ENCODE measurements around the gene BABAM2.

Gene BABAM2

DNA sequence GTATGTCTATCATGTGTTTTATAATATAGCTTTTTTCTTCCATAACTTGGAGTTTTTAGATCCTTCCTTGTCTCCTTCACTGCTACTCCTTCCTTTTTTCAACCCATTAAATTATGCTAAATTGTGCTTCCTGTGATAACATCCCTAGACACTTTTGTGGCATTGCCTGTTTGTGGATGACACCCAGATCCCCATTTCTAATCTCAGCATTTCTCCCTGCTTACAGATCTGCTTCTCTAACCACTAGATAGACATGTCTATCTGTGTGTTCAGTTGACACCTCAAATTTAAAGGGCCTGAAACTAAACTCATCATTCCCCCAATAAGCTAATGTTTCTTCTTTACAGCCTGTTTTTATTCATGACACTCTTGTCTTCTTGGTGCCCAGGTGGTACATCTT lies 244.8 kb downstream of the BABAM2 start:
- DNase-seq: no peak

DNA sequence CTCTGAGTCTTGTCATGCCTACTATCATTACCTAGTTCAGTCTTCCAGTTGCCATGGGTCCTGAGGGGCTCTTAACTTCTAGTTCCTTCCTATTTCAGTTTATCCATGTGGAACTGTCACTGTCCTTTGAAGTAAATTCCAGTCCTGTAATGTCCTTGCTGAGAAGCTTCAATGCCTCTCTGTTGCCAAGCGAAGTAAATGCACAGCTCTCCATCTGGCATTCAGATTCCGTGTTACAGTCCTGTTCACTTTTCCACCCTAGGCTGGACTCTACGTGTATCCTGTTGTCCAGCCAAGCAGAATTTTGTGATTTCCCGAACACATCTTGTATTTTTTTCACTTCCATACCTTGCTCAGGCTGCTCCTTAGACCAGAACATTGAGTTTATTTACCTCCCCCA lies 245.3 kb downstream of the BABAM2 start:
- DNase-seq: no peak

DNA sequence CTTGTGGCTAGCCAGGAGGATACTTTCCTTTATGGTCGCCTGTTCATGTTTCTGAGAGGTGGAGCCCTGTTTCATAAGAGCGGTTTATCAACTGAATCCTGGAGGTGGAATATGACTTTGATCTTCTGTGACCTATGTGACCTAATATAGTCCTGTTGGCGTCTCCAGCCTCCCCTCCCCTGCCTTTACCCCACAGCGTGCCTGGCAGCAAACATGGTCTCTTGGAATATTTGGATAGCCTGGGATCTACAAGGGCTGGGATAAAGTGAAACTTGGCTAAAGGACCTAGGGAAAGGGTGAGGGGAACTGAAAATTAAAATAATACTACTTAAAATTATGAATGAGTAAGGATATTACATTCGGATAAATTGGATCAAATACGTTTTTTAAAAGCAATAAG lies 246.0 kb downstream of the BABAM2 start:
- DNase-seq: no peak

DNA sequence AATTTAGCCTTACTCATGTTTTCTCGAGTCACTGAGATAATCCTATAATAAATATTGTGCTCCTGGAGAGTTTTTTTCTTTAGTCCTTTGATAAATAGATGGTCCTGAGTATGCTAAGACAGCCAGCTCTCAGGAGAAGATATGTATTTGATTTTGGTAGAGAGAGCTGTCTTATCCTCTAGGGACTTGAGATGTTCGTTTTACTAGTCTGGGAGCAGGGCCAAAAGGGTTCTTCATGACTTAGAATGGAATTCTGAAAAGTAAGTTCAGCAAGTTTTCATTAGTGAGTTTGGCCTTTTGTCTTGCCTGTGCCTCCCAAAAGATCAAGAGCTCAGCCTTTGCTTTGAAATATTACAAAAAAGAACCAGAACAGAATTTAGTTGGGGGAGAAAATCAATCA lies 246.7 kb downstream of the BABAM2 start:
- DNase-seq: no peak

DNA sequence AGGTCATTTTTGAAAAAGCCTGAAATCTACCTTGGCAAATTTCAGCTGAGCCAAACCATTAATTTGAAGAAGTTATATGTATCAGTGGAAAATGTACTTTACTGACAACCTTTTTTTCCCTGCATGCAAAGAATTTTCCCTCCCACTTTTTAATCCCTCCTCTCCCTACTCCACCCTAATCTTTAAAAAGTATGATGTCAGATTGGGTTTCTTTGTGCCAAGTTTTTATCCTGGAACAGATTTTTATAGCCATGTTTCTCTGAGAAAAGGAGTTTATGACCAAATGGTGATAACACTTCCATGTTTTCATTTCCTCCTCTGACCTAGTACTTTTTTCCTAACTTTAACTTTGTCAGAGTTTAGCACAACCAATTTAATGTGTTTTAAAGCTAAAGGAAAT lies 251.9 kb downstream of the BABAM2 start:
- DNase-seq: no peak

DNA sequence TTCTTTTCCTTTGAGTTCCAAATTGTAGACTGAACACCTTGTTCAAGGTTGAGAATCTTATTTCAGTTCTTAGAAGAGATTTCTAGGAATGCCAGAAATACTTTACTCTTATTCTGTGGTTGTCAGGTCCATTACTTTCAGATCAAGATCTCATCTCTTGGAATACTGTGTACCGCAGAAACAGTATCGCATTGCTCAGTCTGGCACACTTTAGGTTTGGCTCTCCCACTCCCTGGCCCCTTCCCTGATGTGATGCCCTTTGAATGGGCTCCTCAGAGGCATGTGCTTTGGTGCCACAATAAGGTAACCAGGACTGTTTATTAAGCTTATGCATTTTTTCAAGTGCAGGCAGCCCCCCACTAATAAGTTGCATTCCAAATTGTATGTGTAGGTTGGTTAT lies 257.5 kb downstream of the BABAM2 start:
- no peak for DNase-seq

DNA sequence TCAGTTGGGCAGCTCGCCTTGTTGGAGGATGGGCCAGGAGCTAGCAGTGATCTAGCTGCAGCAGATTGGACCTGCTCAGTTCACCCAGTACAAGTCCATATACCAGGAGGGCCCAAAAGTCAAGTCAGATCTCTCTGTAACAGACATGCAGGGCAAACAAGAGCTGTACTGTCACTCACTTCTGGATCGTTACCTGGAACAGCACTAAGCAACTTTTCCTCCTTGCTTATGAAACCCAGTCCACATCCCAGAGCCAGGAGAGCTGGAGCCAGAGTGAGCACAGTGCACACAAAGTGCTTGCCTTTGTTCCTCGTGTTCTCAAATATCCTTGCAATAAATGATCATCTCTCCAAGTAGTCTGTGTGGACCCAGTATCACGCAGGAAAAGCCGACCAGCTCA lies 258.0 kb downstream of the BABAM2 start:
- no peak for DNase-seq

DNA sequence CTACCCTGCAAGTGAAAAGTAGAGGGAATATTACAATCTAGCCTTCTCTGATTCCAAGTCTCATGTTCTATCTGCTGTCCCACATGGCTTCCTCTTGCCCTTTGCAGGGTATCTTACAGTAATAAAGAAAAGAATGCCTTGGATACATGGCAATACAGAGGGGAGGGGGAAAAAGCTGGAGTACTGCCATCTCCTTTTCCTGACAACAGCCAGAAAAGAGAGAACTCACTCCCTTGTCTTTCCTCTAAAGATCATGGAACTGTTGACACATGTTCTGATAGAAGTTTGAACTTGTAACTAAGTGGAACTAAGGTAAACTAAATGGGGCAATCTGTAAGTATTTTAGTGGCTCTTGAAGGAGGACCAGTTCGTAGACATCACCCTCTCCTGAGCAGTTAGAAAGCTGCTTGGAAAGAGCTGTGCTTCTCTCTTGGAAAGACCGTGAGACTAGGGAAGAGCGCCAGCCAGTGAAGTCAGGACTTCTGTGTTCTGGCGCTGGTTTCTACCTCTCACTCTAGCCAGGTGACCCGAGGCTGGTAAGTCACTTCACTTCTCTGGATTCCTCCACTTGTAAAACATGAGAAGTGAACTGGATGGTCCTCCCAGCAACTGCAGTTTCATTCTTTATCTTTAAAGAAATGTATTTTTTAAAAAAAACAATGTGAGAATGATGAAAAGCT lies 259.8 kb downstream of the BABAM2 start:
- no peak for DNase-seq

DNA sequence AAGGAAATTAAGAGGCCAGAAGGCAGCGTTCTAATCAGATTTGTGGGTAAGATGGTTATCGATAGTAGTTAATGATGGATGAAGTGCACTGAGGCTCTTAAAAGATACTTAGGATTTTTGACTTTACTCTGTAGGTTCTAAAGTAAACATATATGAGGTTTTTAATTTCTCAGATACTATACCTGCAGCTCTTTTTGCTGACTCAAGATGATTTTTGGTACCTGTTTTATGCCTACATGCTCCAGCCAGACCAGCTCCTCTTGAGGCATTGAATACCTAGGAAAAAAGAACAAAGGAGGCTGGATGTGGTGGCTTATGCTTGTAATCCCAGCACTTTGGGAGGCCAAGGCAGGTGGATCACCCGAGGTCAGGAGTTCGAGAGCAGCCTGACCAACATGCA lies 260.5 kb downstream of the BABAM2 start:
- DNase-seq: no peak

DNA sequence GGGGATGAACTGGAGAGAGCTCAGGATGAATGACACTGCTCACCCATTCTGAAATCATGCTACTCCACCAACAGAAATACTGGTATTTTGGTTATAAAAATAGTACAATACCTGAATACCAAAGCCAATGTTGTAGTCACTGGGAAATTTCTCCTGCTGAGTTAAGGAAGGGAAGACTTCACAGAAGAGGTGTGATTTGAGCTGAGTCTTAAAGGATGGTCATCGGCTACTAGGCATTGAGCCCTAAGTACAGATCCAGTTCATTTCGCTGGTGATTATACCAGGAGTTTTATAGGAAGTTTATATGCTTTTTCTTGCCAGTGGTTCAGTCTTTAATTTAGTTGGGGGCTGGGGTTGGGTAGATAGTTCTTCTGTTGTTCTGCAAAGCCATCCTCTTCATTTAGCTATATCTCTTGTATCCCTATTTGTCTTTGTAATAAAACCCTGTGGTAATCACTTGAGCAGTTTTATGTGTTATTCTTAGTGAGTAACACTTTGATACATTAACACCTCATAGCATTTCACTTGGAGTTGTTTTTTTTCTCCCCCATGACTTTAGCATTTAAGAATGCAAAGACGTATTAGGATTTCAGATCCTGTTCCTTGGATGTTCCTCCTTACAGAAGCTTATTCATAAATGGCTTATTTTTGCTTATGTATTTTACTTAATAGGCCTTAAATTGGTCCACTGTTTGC lies 262.2 kb downstream of the BABAM2 start:
- no peak for DNase-seq

DNA sequence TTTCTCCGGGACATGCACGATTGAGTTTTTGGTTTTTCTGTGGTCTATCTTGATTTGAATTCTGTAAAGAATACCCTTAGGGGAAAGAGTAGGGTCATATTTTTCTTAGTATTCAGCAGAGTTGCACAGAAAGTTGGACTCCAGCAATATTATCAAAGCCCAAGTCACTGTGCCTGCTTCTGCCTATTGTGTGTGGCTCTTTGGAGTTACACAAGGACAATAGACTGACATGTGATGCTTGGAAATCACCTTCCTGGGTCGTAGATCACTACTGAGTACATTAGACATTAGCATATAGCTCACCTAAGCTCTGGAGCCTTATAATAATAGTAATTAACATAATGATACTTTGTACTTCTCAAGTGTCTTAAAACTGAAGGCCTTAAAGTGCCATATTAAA lies 263.3 kb downstream of the BABAM2 start:
- DNase-seq: no peak

DNA sequence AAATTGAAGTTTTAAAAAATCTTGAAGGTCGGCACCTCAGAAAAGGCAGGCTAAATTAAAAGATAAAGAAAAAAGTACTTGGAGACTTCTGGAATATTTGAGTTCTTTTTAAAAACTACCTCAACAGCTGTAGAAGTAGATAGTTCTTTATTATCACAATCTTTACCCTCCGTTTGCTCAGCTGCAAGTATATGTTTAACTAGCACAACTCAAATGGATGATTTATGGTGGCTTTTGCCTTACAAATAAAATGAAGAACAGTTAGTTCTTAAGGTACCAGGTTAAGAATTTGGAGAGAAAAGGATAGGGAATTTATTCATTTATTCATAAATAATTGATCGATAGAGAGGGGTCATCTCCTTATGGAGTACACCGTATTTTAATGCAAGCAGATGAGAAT lies 264.6 kb downstream of the BABAM2 start:
- DNase-seq: no peak

DNA sequence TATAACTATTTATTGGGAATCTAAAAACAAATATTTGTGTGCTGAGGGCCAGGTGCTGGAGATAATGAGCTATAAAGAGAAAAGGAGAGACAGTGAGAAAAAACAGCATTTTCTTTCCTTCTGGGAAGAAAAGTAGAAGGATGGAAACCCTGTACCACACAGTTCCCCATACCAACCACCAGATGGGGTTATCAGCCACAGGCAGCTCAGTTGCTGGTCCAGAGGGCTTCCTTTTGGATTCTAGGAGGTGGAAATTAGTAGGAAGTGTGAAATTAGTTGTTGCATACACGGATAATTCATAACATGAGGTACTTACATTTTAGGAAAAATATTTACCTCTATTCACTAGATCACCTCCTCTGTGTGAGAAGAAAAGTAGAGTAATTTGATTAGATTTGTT lies 265.1 kb downstream of the BABAM2 start:
- no peak for DNase-seq

DNA sequence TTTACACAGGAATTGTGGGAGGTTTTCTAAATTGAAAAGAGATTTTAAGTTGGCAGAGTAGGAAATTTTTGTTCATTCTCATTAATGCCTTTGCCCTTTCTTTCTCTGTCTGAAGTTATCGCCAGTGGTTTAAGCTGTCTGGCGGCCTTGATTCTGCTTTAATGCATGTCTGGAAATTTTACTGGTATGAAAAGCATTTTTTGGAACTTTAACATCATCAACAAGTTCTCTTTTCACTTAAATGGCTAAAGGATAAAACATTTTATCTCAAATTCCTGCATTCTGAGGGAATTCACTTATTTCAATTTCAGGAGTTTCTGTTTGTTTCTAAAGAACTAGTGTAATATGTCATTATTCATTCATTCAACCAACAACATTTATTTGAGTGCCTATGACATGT lies 268.3 kb downstream of the BABAM2 start:
- DNase-seq: no peak

DNA sequence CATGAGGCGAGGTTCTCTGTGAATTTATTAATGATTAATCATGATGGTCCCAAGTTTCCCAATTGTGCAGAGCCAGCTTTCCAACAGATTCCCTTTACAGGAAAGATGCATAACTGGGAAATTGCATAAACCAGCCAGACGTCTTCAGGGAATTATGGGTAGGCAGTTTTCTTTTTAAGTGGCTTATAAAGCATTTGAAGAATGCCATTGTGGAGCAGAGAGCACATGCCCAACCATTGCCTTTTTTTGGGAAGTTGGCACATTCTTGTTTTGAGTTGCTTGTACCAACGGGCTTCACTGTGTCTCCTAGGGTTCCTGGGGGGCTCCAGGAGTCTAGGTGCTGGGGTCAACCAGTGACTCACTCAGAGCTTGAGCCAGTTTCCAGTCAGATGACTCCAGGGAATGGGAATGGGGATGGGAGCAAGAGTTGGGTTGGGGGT lies 270.5 kb downstream of the BABAM2 start:
- DNase-seq: no peak

DNA sequence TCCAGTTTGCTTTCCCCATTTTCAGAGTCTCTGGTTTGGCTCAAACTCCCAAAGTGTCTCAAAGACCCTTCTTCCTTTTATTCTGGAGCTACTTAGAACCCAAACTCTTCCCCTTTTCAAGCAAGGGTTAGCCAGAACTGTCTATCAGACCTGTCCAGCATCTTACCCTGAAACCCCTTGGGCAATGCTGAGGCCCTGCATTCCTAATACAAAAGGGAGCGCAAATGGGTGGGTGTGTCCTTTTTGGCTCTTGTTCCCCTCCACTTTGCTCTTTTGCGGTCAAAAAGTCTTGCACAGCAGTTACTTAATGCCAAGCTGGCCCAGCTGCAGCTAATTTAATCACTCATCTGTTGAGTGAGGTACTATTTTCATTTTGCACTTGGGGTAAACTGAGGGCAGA lies 270.9 kb downstream of the BABAM2 start:
- DNase-seq: no peak

DNA sequence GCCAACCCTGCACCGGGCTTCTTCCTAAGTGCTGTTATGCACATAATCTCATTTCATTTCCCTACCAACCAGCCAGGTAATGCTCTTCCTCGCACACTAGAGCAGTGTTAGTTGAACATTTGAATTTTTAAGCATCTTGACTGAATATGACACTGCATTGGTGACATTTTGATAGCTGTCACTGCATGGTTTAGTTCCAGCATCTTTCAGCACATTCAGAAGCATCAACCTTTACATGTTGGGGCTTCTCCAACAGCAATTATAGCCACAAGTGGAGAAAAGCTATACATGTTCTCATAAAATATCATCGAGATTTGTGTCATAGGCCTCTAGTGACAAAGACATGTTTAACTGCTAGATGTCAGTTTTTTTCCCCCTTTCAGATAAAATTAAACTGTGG lies 272.0 kb downstream of the BABAM2 start:
- DNase-seq: no peak

DNA sequence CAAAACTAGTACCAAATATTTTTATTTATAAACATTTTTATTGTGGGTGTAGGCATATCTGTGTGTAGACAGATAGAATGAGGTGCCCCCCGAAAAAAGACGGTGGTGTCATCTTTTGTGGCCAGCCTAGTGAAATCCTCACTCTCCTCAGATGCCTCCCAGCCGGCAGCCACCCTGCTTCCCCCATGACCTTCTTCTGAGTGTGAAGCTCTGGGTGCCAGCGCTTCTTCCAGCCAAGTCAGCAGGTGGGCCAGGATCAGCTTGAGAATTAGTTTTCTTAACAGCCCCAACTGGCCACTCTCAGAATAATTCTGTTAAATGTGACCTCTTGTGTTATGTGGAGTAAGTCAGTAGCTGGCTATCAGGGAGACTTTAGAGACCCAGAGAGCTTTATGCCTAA lies 272.5 kb downstream of the BABAM2 start:
- no peak for DNase-seq

DNA sequence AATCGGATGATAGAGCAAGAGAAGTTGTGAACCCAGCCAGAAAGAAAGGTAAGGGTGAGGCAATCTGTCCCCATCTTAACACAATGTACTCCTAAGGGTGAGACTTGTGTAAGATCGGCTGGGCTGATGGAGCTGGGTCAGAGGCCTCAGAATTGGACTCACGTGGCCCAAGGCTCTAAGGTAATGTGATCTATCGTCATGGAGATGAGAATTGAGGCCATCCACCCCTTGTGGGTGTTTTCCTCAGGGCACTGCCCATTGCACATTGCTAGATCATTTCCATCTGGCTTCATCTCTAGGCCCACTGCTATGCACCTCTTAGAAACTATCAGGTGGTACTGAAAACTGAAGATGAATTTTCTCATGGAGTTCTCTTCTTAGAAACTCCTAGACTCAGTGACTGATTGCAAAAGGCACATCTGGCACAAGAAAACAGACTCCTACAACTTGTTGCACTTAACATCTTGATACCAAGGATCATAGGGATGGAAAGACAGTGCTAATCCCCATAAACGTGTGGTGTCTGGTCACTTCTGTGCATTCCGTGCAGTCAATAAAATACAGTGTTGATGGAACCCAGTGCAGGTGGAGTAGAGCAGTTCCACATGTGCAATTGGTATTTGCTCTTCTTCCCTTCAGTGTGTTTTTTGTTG lies 273.2 kb downstream of the BABAM2 start:
- DNase-seq: no peak

DNA sequence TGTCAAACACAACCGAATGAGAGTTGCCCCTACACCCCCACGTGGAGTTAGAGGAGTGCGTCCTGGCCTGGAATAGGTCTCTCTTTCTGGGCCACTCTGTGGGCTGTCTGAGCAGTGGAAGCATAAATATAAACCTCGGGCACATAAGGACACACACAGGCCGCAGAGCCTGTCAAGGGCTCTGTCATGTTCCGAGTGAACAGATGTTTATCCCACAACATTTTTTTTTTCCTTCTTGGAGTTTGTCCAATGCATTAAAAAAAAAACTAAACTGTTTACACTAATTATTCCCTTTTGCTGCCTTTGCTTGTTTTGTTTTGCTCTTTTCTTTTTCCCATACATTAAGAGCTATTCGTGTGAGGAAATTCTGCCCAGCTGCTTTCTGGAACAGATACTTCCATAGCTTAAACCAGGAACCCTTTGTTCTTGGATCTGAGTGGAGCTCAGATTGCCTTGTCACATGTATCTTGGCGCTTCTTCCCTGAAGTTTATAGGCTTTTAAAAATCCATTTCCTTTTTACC lies 273.8 kb downstream of the BABAM2 start:
- DNase-seq: no peak

DNA sequence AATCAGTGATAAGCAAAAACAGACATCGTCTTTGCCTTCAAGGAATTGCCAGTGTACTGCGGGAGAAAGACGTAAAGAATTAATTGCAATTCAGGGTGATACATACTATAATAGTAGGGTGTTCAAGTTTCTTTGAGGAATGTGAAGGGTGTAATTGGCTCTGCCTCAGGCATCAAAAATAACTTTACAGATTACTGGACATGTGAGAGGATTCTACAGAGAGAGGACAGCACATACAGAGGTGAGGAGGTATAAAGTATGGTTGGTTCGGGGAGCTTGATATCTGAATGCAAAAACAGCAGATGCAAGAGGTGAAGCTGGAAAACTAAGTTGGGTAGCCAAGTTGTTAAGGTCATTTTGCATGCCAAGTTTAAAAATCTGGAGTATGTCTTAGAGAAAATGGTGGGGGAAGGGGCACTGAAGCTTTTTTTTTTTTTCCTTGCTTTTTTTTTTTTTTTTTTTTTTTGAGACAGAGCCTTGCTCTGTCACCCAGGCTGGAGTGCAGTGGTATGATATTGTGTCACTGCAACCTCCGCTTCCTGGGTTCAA lies 274.6 kb downstream of the BABAM2 start:
- no peak for DNase-seq

DNA sequence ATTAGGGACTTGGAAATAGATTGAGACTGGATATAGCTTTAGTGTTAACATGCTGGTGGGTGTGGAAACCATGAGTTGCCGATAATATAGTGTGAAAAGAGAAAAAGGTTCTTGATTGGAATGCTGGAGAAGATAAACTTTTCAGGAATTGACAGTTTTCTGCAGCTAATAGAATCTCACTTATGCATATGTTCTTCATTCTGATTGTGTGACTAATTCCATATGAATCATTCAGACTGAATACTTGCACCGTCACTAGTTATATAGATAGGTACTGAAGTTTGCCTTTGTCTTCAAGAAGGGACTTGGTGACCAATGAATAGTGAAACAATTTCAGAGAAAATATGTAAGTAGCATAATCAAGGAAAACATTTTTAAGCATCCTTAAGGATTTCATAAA lies 276.4 kb downstream of the BABAM2 start:
- no peak for DNase-seq

DNA sequence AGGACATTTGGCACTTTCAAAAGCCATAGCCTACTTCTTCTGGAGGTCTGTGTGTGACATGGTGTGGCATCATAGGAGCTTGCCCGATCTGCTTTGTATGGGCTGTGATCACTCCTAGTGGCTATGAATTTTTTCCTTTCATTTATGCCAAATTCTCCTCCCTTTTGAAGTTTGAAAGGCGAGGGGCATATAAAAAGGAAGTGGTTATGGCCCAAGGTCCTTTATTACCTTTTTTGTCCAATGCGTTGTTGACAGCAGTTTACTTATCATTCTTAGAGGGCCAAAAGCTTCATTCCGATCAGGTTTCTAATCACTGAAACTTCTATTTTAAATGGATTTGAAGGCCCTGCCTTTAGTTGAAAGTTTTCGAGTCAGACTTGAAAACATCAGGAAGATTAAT lies 277.8 kb downstream of the BABAM2 start:
- no peak for DNase-seq

DNA sequence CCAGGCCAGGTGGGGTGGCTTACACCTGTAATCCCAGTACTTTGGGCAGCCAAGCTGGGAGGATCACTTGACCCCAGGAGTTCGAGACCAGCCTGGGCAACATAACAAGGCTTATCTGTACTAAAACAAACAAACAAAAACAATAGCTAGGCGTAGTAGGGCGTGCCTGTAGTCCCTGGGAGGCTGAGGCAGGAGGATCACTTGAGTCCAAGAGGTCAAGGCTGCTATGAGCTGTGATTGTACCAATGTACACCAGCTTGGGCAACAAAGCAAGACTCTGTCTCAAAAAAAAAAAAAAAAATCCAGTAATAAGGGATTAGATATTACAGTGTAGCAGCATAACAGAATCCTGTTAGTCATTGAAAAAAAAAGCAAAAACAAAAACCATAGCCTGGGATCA lies 279.0 kb downstream of the BABAM2 start:
- no peak for DNase-seq

All from NCI-H2029 treated with DMSO at 0.1 percent for 48 hours (cell line).